ENCODE data around the gene GDPD4.
"Not testable (repeated sequence)": the region's sequence is repeated elsewhere in the genome, so short reads cannot be mapped to it uniquely, and the experiment has no call there.

Gene GDPD4

DNA sequence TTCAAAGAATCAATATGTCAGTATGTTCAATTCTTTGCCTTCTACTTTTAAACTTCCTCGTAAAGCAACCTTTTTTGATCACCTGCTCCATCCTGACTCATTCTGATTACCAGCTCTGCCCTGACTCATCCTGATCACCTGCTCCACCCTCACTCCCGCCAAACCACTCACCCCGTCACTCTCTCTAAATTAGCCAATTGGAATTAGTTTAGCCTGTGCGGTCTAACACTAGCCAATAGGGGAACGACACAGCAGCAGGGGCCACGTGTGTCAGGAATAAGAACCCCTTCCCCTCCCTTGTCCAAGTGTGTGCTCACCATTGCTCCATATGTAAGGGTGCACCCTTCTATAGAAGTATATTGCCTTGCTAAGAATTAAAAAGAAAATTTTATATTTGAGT, 1.5 kb downstream of the GDPD4 start:
- DNase-seq (ENCODE audit: low read depth, low spot score) = not testable (repeated sequence)

DNA sequence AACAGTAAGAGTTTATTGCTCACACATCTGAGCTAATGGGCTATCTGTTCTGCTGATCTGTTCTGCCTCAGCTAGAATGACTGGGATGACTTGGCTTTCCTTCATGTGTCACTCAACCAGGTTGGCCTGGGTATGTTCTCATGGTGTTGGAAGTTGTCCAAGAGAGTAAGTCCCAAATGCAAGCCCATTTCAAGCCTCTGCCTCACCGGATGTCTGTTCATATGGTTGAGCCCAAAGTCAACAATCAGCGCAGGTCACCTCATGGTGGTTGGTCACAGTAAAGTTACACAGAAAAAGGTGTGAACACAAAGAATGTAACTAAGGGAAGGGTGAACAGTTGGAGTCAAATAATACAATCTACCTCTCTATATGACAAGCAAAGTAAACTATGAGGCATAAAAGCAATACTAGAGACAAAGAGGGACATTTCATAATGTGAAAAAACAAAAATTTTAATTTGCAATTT, 1.9 kb downstream of the GDPD4 start:
- DNase-seq (ENCODE audit: low read depth, low spot score) = no peak

DNA sequence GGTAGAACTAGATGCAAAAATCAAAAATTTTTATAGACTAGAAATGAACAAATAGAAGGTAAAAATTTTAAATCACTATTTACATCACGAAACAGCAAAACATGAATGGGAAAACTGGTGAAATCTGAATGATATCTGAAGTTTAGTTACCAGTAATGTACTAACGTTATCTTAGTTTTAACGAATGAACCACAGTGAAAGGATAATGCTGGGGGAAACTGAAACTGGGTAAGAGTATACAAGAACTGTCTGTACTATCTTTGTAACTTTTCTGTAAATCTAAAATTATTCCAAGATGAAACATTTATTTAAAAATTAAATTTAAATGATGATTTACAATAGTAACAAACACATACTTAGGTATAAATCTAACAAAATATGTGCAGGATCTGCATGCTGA, 7.4 kb downstream of the GDPD4 start:
- no peak for DNase-seq (ENCODE audit: low read depth, low spot score)

DNA sequence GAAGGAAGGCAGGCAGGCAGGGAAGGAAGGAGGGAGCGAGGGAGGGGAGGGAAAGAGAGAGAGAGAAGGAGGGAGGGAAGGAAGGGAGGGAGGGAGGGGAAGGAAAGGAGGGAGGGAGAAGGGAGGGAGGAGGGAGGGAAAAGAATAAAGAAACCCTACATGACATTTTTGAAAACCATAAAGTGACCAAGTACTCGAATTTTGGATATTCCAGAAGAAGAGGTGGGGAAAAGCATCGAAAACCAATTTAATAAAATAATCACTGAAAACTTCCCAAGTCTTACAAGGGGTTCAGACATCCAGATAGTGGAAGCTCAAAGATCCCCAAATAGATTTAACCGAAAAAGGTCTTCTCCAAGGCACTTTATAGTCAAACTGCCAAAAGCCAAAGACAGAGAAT, 11.7 kb downstream of the GDPD4 start:
- no peak for DNase-seq (ENCODE audit: low read depth, low spot score)

DNA sequence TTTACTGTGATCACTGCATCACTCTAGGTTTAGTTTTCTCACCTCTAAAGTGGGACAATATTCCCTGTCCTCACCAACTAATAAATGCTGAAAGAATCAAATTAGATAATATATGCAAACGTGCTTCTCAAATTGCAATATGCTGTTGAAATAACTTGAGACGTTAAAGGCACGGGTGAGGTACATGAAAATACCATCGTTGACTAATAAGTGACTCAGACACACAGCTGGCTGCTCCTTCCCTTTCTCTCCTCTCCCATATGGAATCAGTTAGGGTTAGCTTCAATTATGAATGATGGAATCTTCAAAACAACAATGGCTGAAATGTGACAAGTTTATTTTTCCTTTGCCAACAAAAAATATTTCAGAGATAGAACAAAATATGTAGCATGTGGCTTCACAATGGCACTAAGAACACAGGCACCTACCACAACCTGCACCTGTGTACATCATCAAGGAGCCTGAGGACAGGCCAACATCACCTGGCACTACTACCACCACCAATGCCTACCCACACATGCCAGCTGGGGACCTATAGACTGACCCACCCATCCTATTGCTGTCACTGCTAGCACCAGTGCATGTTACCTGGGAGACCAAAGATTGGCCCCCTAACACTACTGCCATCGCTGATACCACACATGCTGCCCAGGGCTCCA, 13.7 kb downstream of the GDPD4 start:
- peak; percentile 55 for DNase-seq (ENCODE audit: low read depth, low spot score)

DNA sequence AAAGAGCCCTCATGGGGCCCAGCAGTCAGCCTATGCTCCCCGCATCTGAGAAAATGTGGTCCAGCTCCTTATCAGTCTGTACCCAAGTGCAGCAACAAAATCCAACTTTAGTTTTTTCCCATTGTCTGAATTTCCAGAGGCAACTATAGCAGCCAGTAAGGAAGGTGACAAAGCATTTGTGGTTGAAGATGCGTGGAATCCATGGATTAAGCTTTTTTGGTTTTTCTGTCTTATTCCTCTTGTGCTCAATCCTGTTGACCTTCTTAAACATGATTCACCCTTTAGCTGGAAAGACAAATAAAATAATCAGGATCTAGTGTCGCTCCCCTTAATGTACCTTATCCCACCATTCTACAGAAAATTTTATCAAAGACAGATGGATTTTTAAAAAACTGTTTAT, 14.3 kb downstream of the GDPD4 start:
- DNase-seq (ENCODE audit: low read depth, low spot score) = no peak

DNA sequence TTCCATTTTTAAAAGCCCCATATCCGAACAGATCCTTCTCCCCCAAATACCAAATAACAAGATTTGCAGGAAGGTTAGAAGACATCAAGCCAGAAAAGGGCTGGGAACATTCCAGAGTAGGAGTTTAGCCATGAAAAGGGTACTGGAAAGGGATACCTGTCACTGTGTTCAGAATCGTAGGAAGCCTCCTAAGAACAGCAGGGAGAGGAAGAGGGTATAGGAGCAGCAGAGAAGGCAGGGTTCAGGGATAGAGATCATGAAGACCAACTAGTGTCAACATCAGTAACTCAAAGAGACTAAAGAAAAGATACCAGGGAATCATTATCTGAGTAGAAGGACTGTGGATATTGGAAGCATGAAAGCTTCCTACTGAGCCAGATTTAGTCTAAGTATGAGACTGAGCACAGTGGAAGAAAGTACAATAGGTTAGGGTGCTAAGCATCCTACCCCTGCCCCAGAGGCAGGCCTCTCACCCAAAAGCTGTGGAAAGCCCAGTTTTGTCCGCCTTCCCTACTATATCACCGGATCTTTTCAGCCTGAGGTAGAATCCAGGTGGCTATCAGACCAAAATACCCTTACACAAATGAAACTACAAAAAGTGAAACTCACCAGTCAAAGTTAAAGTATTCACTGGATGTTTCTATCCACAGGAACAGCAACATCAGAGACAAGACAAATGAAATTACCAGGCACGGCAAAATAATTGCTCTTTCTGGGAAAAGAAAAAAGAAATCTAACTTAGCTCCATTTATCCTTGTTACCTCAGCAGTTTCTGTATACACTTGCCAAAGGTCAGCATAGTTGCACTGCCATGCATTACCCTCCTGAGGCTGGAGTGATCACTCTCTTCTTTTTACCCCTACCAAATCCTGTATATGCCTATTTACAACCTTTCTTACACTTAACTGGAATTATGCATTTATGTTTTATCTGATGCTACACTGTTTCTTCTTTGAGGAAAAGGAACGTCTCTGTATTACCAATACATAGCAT, 16.7 kb downstream of the GDPD4 start:
- no peak for DNase-seq (ENCODE audit: low read depth, low spot score)

DNA sequence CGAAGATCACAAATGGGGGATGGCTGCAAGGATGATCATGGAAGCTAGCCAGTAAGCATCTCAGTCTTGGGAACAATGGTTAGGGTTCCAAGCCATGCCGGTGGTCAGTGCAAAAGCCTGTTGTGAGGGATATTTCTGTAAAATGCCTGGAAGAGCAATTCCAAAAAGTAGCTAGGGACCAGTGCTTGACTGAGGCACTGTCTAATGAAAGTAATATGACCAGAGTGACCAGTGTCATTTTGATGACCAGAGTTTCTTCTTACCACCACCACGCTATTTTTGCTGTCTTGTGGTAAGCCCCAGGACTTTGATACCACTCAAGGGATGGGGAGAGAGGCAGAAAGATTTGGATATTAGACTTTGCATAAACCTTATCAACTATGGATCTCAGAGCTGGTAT, 18.4 kb downstream of the GDPD4 start:
- DNase-seq (ENCODE audit: low read depth, low spot score) = no peak

DNA sequence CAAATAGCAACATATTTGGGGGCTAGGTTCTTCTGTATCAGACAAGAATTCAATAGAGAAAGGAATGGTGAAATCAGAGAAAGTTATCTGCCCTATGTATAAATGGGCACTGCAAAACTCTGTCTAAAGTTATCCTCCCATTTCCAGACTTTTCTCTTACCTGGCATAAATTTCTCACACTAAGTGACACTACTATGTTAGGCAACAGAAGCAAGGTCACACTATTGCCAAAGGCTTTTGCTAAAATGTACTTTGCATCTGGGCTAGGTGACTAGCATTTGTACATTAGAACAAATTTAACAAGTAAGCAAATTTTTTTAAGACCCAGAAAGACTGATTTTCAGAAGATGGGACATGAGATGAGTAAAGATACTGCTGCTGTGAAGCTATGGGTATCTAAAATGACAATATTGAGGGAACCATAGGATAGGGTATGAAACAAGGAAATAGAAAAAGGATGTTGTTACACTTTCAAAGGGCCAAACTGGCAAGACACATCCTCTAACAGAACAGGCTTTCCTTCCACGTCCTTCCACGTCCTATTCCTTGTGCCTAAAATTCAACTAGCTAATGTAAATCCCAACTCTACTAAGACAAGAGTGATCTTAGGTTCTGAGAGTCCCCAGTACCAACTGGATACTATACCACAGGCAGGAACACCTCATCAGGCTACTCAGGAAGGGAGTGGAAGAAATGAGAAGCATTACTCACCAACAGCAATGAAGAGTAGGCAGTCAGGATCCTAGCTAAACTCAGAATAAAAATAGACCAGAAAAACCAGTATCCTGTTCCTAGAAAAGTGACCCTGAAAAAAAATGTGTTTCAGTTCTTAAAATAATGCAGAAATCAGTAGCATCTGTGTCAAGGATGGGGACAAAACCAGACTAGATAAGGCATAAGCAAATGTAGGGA, 22.6 kb downstream of the GDPD4 start:
- no peak for DNase-seq (ENCODE audit: low read depth, low spot score)

DNA sequence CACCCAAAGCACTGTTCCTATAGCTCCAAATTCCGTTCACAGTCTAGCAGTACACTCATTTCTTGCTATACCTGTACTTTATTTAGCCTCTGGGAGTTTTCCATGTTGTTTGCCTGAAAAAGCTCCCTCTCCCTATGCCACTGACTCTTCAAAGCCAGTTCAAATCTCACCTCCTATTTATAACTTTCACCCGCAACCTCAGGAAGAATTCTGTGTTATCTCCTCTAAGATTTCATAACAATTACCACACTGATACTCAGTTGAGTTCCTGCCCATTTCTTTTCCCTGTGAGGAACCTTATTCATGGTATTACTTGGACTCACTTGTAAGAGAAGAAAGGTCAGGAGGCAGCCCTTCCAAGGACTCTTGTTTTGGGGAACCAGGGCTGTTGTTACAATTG, 25.2 kb downstream of the GDPD4 start:
- no peak for DNase-seq (ENCODE audit: low read depth, low spot score)

DNA sequence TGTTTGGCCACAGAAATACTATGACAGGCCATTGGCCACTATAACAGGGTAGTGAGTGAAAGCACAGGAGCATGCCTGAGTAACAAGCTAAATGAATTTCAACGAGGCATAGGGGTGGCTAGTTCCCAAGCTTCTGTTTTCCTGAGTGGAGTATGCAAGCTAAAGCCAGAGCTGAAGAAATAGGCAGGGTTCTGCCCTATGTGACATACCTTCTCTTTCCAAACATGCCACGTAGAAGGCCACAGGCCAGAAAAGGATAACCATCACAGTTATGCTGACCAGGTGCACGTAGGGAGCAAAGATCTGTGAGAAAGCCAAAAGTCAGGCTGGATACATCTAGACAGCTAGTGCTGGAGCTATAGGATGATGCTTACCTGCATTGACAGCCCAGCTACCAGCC, 30.6 kb downstream of the GDPD4 start:
- no peak for DNase-seq (ENCODE audit: low read depth, low spot score)

DNA sequence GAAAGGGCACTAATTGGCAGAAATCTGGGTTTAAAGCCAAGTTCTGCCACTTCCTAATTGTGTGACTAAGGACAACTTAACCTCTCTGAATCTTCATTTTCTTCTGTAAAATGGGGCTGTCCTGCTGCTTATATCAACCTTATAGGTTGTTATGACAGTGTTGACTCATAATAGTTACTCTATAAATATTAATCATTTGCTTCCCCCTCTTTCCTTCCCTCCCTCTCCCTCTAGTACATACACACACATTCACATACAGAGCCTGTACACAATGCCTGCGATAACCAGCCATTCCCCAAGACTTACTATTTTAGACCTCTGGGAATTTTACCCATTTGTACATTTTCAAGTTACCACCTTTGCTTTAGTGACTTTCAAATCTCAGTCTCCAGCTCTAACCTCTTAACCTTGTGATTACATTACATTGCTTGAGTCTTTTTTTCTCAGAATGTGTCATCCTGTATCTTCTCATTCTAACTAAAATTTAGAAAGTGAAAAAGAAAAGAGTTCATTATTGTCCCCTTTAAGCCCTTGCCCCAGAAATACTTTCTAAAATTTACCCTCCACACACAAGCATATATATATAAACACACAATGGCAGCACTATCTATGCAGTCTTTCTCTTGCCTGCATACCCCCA, 31.9 kb downstream of the GDPD4 start:
- no peak for DNase-seq (ENCODE audit: low read depth, low spot score)

DNA sequence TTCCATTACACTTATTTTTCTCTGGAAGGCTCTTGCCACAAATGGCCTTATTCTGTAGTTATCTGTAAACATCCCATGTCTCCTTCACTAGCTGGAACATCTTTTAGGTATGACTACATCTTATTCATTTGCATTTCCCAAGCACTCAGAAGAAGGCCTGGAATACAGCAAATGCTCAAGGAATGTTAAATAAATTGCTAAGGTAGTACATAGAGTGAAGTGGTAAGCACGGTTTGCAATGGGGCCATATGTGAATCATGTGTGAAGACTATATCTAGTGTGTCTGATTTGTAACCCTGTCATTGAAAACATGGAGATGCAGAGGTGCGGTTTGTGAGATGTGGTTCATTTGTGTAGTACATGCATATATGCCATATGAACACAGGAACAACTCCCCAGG, 33.5 kb downstream of the GDPD4 start:
- no peak for DNase-seq (ENCODE audit: low read depth, low spot score)

DNA sequence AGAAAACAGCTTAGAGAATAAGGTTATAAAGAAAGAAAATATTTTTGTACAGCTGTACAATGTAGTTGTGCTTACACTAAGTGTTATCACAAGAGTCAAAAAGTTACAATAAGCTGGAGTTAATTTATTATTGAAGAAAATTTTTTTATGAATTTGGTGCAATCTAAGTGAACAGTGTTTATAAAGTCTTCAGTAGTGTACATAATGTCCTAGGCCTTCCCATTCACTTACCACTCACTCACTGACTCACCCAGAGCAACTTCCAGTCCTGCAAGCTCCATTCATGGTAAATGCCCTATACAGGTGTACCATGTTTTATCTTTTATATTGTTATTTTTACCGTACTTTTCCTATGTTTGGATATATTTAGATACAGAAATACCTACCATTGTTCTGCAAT, 34.7 kb downstream of the GDPD4 start:
- no peak for DNase-seq (ENCODE audit: low read depth, low spot score)

DNA sequence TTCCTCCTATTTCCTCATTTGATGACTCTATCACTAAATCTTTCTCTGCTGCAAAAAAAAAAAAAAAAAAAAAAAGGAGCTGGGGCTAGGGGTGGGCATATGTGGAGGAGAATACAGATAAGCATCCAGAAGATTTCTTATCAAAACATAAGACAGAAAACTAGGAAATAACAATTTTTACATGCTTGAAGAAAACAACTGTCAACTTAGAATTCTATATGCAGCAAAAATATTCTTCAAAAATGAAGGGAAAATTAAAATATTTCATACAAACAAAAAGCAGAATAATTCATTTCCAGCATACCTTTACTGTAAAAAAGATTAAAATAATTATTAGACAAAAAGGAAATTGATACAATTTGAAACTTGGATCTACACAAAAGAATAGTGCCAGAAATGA, 38.7 kb downstream of the GDPD4 start:
- no peak for DNase-seq (ENCODE audit: low read depth, low spot score)

DNA sequence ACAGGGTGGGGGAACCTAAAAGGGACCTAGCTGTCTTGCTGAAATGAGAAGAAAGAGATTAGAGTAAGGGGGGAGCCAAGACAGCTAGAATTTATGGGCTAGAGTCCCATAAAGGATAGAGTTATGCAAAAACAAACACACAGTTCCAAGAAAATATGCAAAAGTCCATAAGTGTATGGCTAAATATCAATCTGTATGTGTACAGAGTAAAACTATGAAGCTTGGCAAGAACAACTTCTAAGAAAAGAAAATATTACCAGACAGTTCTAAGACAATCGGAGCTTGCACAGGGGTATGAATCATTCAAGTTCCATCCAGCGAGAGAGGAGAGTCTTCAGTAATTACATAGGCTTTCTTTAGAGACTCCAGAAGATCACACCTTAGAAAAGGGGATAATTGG, 41.8 kb downstream of the GDPD4 start:
- peak; percentile 11 for DNase-seq (ENCODE audit: low read depth, low spot score)

DNA sequence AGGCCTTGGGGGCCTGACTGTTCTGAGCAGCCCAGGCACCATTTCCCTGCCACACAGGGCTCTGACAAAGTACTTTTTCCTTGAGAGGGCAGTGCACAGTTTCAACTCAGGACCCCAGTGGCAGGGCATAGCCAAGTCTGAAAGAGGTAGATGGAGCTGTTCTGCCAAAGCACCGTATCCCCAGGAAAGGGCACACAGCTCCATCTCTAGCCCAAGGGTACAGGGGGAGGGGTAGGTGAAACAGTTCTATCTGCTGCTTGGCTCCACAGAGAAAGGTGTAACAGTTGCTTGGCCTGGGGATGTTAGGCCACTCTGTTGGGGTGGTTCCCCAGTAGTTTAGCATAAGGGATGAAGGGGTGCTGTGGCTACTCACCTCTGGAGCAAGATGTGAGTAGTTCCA, 47.8 kb downstream of the GDPD4 start:
- no peak for DNase-seq (ENCODE audit: low read depth, low spot score)

DNA sequence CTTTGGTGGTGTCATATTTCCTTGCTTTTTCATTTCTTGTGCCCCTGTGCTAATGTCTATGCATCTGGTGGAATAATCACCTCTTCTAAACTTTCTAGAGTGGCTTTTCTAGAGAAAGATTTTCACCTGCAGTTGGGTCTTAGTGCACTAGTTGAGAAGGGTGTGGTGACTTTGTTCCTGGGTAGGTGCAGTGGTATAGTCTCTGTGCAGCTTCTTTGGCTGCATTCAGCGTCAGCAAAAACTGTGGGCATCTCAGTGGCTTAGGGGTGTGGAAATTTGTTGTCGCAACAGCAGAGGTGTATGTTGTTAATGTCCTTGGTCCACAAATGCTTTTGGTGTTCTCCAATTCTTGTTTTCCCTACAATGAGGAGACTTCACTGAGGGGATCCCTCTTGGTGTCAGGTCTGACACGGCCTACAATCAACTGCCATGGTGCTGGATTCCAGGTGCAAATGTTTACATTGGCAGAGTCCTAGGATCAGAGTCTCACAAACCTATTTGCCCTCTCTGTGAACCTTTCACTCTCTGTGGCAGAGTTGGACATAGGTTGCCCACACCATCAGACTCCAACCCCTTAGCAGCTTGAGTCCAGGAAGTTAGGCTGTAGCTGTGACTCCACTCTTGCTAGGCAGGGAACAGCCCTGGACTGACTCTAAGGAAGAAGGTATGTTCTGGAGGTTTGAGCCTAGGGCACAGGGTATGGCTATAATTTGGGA, 48.8 kb downstream of the GDPD4 start:
- no peak for DNase-seq (ENCODE audit: low read depth, low spot score)

DNA sequence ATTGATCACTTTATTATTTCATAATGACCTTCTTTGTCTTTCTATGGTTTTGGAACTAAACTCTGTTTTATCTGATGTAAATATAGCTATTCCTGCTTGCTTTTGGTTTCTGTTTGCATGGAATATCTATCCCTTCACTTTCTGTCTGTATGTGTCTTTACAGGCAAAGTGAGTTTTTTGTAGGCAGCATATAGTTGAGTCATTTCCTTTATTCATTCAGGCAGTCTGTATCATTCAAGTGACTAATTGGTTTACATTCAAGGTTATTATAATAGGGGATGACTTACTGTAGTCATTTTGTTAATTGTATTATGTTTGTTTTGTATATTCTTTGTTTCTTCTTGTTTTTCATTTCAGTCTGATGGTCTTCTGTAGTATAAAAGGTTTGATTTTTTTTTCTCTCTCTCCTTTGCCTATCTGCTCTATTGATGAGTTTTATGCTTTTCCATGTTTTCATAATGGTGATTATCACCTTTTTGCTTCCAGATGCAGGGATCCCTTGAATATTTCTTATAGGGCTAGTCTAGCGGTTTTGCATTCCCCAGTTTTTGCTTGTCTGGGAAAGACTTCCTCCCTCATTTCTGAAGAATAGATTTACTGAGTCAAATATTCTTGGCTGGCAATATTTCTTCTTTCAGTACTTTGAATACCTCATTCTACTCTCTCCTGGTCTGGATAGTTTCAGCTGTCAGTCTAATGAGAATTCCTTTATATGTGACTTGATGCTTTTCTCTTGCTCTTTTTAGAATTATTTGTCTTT, 50.4 kb downstream of the GDPD4 start:
- no peak for DNase-seq (ENCODE audit: low read depth, low spot score)

DNA sequence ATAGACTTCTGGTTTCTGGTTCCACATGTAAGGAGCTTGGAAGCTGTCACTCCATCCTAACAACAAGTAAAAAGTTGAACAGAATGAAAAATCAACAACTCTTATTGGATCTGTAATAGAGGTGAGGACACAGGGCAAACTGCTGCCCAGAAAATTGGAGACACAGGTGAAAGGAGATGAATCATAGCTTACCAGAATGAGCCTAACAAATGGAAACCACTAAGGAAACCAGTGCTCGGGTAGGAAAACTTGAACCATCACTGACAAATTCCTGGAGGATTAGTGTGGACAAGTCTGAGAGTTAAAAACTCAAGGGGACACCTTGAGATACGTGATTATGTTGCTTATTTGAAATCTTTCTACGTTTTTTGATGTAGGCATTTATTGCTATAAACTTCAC, 52.1 kb downstream of the GDPD4 start:
- DNase-seq (ENCODE audit: low read depth, low spot score) = no peak

Measured in brain pericyte (primary cell).